Caco-2 (cell line): ENCODE data around the gene MAPK12. TPM values are rescaled to one million over a fixed set of nuclear protein-coding genes. Genes with fewer than 3 reads are reported as not detected.

ENCODE experiments used
- BruUV-seq: library from RNA; stranded (reverse); fragments of 400-500 nt; replicated peaks from 2 replicates; lab custom pipeline; 2021; lab: Mats Ljungman, UMichigan
- CTCF ChIA-PET: fragments of 300-600 bp; sonication (Branson Sonifier 250); formaldehyde crosslinking; loops from one replicate; lab custom pipeline; 2022; ENCODE audit warnings: antibody characterized with exemption; lab: Charles Lee
- POLR2A ChIA-PET: fragments of 300-600 bp; sonication (Branson Sonifier 250); formaldehyde crosslinking; loops from one replicate; lab custom pipeline; 2022; ENCODE audit warnings: antibody characterized with exemption; lab: Charles Lee
- DNase-seq, 2 experiments: peaks; one replicate each; pipeline versions ENCODE4 v3.0.0 to v3.0.0-alpha.2; 2020 to 2022
- H3K27me3 ChIP-seq: replicated peaks from 2 replicates; pipeline ENCODE4 v1.6.0; 2011; ENCODE audit warnings: low read length; ENCODE audit not compliant: control insufficient read depth, insufficient read depth
- H3K36me3 ChIP-seq: 2 replicates; pipeline ENCODE4 v1.5.1; 2011; ENCODE audit warnings: low read length; ENCODE audit not compliant: control insufficient read depth, insufficient read depth
- H3K4me1 ChIP-seq: fragments of 250-450 bp; sonication (Bioruptor Pico); 2 replicates; pipeline ENCODE4 v1.5.1; 2020; ENCODE audit warnings: mild to moderate bottlenecking
- H3K4me3 ChIP-seq: 2 replicates; pipeline ENCODE4 v1.5.1; 2011; ENCODE audit warnings: low read depth, mild to moderate bottlenecking, control low read depth, low read length
- H3K9me3 ChIP-seq: fragments of 250-450 bp; sonication (Bioruptor Pico); 2 replicates; pipeline ENCODE4 v1.5.1; 2020; ENCODE audit warnings: mild to moderate bottlenecking, moderate library complexity
- H3K27ac Mint-ChIP-seq: one replicate; pipeline ENCODE4 v1.8.0; 2022; ENCODE audit warnings: mixed read lengths; ENCODE audit not compliant: unreplicated experiment
- H3K27me3 Mint-ChIP-seq: one replicate; pipeline ENCODE4 v1.8.0; 2022; ENCODE audit warnings: mixed read lengths; ENCODE audit not compliant: insufficient read depth, unreplicated experiment
- H3K36me3 Mint-ChIP-seq: one replicate; pipeline ENCODE4 v1.8.0; 2022; ENCODE audit warnings: mild to moderate bottlenecking, mixed read lengths; ENCODE audit not compliant: insufficient read depth, unreplicated experiment
- H3K4me1 Mint-ChIP-seq: one replicate; pipeline ENCODE4 v1.8.0; 2022; ENCODE audit warnings: low read depth, mixed read lengths; ENCODE audit not compliant: unreplicated experiment
- H3K4me3 Mint-ChIP-seq: one replicate; pipeline ENCODE4 v1.8.0; 2022; ENCODE audit warnings: mild to moderate bottlenecking, moderate library complexity, mixed read lengths; ENCODE audit not compliant: unreplicated experiment
- H3K9me3 Mint-ChIP-seq: one replicate; pipeline ENCODE4 v1.8.0; 2022; ENCODE audit warnings: mixed read lengths; ENCODE audit not compliant: unreplicated experiment
- intact Hi-C: fragments of 100-400 bp; cut with micrococcal nuclease; formaldehyde crosslinking; loops from one replicate; pipeline ENCODE4 v1.10.0; 2022; ENCODE audit not compliant: unreplicated experiment
- total RNA-seq: library from RNA; stranded (reverse); gene quantifications from 2 replicates; pipeline ENCODE4 v1.2.3, GENCODE V29; 2022
- TF ChIP-seq, protein P1 (sequence below), 2 experiments: fragments of 200-600 bp in 1 of 2; IDR thresholded peaks; 1 replicate in 1 of 2; 2 replicates in 1 of 2; pipeline versions ENCODE4 v1.5.1 to v1.8.0; 2011 to 2022; ENCODE audit warnings: antibody characterized with exemption in 1 of 2, control low read depth in 1 of 2, inconsistent platforms in 1 of 2, low read depth in 1 of 2, low read length in 1 of 2, mild to moderate bottlenecking in 1 of 2, moderate library complexity in 1 of 2; ENCODE audit not compliant: insufficient read depth in 1 of 2, severe bottlenecking in 1 of 2, unreplicated experiment in 1 of 2

The MAPK12 gene
- total RNA-seq, 1 experiment from 2014 or later, result 37.4 TPM

DNA sequence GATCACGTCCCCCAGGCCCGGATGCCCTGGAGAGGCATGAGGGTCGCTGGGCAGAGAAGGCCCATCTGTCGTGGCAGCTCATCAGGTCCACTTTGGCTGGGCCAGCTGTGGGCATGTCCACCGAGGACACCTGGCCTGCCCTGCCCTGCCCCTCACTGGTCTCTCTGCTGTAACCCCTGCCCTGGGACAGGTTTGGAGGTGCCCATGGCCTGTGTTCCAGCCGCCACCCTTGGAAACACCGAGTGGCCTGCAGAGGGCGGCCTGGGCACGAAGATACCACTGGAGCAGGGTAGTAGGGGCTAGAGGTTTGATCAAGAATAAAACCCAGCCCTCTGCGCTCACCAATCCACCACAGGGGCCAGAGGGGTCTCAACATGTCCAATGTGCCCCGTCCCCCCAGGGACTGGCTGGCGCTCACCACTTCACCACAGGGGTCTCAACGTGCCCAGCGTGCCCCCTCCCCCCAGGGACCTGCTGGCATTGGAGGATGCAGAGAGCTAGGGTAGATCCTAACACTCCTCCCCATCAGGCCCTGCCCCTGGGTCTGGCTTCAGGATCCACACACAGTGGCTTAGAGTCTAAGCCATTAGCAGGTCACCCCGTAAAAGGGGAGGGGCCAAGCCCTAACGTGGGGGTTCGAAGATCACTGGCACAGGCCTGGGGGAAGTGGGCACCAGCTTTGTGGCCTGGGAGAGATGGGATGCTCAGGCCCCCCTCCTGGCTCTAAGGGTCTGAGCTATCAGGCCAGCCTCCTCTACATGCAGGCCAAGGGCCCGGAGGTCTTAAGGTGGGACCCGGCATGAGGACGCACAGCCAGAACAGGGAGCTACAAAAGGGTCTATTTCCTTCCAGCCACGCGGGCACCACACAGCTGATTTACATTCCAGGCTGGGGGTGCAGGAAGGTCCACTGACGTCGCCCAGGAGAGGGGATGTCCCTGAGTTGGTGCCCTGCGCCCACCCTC is 9.1 kb downstream of the MAPK12 start:
- no peaks in the 10 kb centered on the region for H3K4me1 Mint-ChIP-seq
- CTCF ChIA-PET, result interaction anchor here (0.6 to 2.0 kb wide), 4 partner anchors 8 to 236 kb away, joined by 3 to 10 read pairs (median 6); no protein-coding TSS in a partner anchor
- peaks cover 18% of the 10 kb centered on the region for H3K4me1 ChIP-seq
- H3K4me3 Mint-ChIP-seq, result peak overlapping the region; percentile 76
- H3K27me3 Mint-ChIP-seq, result no peaks in the 10 kb centered on the region
- POLR2A ChIA-PET, result no interaction called here
- no TSS peak for BruUV-seq
- intact Hi-C loops, result no loop called here
- H3K36me3 ChIP-seq, result peaks cover 6% of the 10 kb centered on the region; the same call in 1 of the 2 replicates
- peak in 1 of 2 experiments; percentile 69 for DNase-seq
- H3K27ac Mint-ChIP-seq, result no peak overlapping the region
- H3K9me3 ChIP-seq, result no peaks in the 10 kb centered on the region
- no peaks in the 10 kb centered on the region for H3K27me3 ChIP-seq
- TF ChIP-seq, protein P1, sequence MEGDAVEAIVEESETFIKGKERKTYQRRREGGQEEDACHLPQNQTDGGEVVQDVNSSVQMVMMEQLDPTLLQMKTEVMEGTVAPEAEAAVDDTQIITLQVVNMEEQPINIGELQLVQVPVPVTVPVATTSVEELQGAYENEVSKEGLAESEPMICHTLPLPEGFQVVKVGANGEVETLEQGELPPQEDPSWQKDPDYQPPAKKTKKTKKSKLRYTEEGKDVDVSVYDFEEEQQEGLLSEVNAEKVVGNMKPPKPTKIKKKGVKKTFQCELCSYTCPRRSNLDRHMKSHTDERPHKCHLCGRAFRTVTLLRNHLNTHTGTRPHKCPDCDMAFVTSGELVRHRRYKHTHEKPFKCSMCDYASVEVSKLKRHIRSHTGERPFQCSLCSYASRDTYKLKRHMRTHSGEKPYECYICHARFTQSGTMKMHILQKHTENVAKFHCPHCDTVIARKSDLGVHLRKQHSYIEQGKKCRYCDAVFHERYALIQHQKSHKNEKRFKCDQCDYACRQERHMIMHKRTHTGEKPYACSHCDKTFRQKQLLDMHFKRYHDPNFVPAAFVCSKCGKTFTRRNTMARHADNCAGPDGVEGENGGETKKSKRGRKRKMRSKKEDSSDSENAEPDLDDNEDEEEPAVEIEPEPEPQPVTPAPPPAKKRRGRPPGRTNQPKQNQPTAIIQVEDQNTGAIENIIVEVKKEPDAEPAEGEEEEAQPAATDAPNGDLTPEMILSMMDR (IDR thresholded peaks at IDR 0.05; ENCODE audit: insufficient read depth in 1 of 2, low read depth in 1 of 2, low read length in 1 of 2, severe bottlenecking in 1 of 2, unreplicated experiment in 1 of 2), result peak; percentile 38 to 49
- H3K36me3 Mint-ChIP-seq, result peaks cover 35% of the 10 kb centered on the region
- H3K4me3 ChIP-seq, result no peak overlapping the region
- no peaks in the 10 kb centered on the region for H3K9me3 Mint-ChIP-seq

DNA sequence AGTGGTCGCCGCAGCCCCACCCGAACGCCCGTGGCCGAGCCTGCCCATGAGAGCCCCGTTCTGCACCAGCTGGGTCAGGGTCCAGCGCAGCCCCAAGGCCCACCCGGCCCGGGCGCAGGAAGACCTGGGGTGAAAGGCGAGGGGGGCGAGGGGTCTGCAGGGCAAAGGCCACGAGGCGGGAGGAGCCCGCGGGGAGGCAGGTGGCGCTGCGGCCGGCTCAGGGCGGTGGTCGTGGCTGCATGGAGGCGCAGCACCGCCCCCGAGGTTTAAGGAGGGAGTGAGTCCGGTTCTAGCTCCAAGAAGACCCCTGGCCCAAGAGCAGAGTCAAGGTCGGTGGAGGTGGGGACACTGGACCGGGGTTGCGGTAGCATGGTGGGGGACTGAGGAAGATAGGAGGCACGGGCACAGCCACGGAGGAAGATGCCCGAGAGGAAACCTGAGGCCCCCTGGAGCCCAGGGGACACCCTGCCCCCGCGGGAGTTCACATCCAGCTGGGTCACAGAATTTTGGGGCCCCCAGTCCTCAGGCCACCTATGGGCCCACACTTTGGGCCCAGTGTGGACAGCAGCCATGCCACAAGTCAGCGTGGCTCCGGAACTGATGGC is 9.9 kb downstream of the MAPK12 start:
- CTCF ChIA-PET, result interaction anchor here (0.5 to 2.0 kb wide), 10 partner anchors 9 to 274 kb away, joined by 3 to 10 read pairs (median 4); partner anchors contain the start of genes ADM2 and SCO2
- no peaks in the 10 kb centered on the region for H3K9me3 ChIP-seq
- TF ChIP-seq, protein P1 (IDR thresholded peaks at IDR 0.05; ENCODE audit: insufficient read depth in 1 of 2, low read depth in 1 of 2, low read length in 1 of 2, severe bottlenecking in 1 of 2, unreplicated experiment in 1 of 2), result no peak
- Mint-ChIP-seq H3K27ac (no peak overlapping the region), H3K4me3 (peak overlapping the region; percentile 76), H3K9me3 (no peaks in the 10 kb centered on the region), H3K27me3 (no peaks in the 10 kb centered on the region), H3K4me1 (no peaks in the 10 kb centered on the region), H3K36me3 (peaks cover 38% of the 10 kb centered on the region)
- no TSS peak for BruUV-seq
- POLR2A ChIA-PET, result interaction anchor here (0.5 to 1.4 kb wide), 9 partner anchors 10 to 256 kb away, joined by 3 to 9 read pairs (median 4); partner anchors contain the start of genes DENND6B, LMF2 and MAPK12
- intact Hi-C loops, result no loop called here
- H3K4me3 ChIP-seq, result peak overlapping the region; percentile 99
- no peaks in the 10 kb centered on the region for H3K27me3 ChIP-seq
- DNase-seq, result no peak
- H3K4me1 ChIP-seq, result peaks cover 18% of the 10 kb centered on the region
- peaks cover 6% of the 10 kb centered on the region; the same call in 1 of the 2 replicates for H3K36me3 ChIP-seq
